T-helper 2 cell treated with Interferon-gamma antibody and Interleukin-4, amounts not matched to agents 5 μg/mL and 100 μg/mL, for 36 hours (primary cell): Measurements from ENCODE around the gene RABGAP1L.
"Not testable (repeated sequence)": the region's sequence is repeated elsewhere in the genome, so short reads cannot be mapped to it uniquely, and the experiment has no call there.

Experiments
- DNase-seq: peaks from one replicate; pipeline ENCODE4 v3.0.0; 2021; ENCODE audit warnings: low spot score
- H3K27ac Mint-ChIP-seq: one replicate; pipeline ENCODE4 v1.8.0; 2021; ENCODE audit warnings: mild to moderate bottlenecking, mixed read lengths
- H3K27me3 Mint-ChIP-seq: one replicate; pipeline ENCODE4 v1.8.0; 2021; ENCODE audit warnings: low read depth, mixed read lengths
- H3K36me3 Mint-ChIP-seq: one replicate; pipeline ENCODE4 v1.8.0; 2021; ENCODE audit warnings: low read depth, mixed read lengths
- H3K4me1 Mint-ChIP-seq: one replicate; pipeline ENCODE4 v1.8.0; 2021; ENCODE audit warnings: low read depth, mixed read lengths
- H3K4me3 Mint-ChIP-seq: one replicate; pipeline ENCODE4 v1.8.0; 2022; ENCODE audit warnings: mild to moderate bottlenecking, moderate library complexity, mixed read lengths
- H3K9me3 Mint-ChIP-seq: one replicate; pipeline ENCODE4 v1.8.0; 2021; ENCODE audit warnings: mixed read lengths

Gene RABGAP1L

DNA sequence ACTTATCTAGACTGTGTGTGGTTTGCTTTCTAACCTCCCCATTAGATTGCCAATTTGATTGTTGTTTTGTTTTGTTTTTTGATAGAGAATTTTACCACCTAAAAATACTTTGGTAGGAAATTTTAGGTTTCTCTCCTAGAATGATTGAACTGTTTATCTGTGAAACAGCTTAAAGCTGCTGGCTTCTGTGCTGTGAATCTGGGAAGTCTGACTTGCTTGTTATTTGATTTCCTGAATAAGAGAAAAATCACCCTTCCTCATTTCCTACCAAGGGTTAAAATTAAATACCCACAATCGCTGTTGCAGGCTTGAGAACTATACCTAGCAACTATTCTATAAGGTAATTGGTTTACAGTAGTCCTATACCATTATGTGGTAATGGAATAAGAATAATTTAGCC is 641.6 kb downstream of the RABGAP1L start:
- Mint-ChIP-seq H3K4me1 (peaks cover 7% of the 10 kb centered on the region), H3K27ac (no peak overlapping the region), H3K9me3 (no peaks in the 10 kb centered on the region), H3K27me3 (no peaks in the 10 kb centered on the region), H3K4me3 (no peak overlapping the region), H3K36me3 (no peaks in the 10 kb centered on the region)
- no peak for DNase-seq

DNA sequence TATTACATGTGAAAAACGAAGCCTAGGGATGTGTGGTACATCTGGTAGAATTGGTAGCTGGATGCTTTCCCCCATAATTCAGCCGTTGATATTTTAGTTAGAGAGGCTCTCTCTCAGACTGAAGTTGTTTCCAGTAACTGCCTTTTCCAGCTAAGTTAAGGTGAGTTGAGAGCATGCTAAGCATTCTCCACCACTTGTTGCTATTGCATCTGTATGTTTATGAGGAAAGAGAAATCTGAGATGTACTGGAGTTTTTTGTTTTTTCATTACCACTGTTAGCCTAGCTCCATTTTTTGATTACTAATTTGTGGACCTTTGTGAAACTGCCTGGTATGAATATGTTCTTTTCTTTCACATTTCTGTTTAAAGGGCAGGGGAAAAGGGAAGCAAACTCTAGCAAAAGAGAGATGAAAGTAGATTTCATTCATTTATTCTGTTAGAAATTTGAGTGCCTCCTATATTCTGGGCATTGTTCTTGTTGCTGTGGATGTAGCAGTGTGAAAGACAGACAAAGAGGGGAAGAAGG is 650.5 kb downstream of the RABGAP1L start:
- no peak overlapping the region for H3K27ac Mint-ChIP-seq
- H3K36me3 Mint-ChIP-seq, result peaks cover 5% of the 10 kb centered on the region
- DNase-seq, result no peak
- H3K27me3 Mint-ChIP-seq, result no peaks in the 10 kb centered on the region
- no peaks in the 10 kb centered on the region for H3K9me3 Mint-ChIP-seq
- H3K4me1 Mint-ChIP-seq, result peaks cover 7% of the 10 kb centered on the region
- H3K4me3 Mint-ChIP-seq, result no peak overlapping the region

DNA sequence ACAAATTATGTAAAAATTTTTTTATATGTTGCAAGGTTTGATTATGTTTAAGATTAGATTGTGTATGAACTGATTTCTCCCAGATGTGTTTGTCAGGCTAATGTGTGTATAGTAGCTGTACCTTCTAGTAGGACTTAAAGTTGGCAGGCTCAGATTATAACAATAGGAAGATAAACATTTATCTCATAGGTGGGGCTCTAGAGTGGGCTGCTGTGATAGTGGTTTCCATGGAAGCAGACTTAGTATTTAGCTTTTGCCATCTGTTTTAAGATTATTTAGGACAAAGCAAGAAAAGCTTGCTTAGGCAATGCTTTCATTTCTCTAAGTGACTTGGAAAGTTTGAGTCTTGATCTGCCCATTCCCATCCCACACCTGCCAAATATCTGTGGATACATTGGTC is 652.7 kb downstream of the RABGAP1L start:
- peaks cover 8% of the 10 kb centered on the region for H3K36me3 Mint-ChIP-seq
- H3K4me1 Mint-ChIP-seq, result peaks cover 12% of the 10 kb centered on the region
- H3K27me3 Mint-ChIP-seq, result no peaks in the 10 kb centered on the region
- H3K27ac Mint-ChIP-seq, result no peak overlapping the region
- no peak for DNase-seq
- no peak overlapping the region for H3K4me3 Mint-ChIP-seq
- H3K9me3 Mint-ChIP-seq, result no peaks in the 10 kb centered on the region

DNA sequence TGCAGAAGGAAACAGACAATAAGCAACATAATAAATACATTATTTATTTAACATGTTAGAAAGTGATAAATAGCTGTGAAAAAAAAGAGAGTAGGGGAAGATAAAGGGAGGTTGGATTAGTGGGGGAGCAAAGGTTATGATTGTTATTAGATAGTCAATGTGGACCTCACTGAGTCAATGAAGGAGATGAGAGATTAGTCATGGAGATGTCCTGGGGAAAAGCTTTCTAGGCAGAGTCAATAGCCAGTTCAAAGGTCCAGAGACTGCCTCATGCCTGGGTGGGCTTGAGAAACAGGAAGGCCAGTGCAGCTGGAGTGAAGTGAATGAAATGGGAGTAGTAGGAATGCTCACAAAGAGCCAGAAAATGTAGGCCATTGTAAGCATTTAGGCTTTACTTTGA is 653.3 kb downstream of the RABGAP1L start:
- Mint-ChIP-seq H3K4me1 (peaks cover 16% of the 10 kb centered on the region), H3K27ac (no peak overlapping the region), H3K4me3 (no peak overlapping the region), H3K36me3 (peaks cover 8% of the 10 kb centered on the region), H3K9me3 (no peaks in the 10 kb centered on the region), H3K27me3 (no peaks in the 10 kb centered on the region)
- no peak for DNase-seq

DNA sequence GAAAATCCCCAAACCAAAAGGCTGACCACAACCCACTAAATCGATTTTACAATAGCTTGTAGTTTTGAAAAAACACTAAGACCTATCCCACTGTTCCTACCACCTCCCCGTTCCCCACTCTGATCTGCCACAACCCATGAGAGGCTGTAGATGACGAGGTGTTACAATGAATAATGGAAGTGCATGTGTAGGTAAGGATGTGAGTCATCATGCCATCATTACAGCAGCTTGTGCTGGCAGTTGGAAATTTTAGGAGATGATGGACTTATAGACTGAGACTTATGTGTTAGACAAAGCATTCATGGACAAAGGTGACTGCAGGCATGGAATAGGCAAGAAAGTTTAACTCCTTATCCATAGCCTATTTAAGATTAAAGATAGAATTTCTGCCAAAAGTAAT is 655.7 kb downstream of the RABGAP1L start:
- Mint-ChIP-seq H3K4me1 (peaks cover 17% of the 10 kb centered on the region), H3K9me3 (no peaks in the 10 kb centered on the region), H3K36me3 (peaks cover 8% of the 10 kb centered on the region), H3K4me3 (no peak overlapping the region), H3K27me3 (no peaks in the 10 kb centered on the region), H3K27ac (no peak overlapping the region)
- DNase-seq, result peak; percentile 23

DNA sequence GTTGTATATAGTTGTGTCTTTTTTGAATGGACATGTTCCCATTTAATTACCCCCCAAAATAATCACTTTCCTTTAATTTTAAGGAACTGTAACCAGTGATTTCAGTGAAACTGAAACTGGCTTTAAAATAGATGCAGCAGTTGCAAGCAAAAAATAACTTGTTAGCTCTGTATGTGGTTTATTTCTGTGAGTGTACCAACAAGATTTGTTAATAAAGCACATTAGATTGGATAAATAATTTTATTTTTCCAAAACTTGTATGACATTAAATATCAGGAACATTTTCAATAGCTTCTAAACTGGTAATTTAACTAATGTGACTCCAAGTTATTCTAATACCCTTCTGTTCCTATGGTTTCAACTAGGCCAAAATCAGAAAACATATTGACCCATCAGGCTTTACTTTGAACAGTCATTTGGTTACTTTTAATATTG is 656.2 kb downstream of the RABGAP1L start:
- peaks cover 8% of the 10 kb centered on the region for H3K36me3 Mint-ChIP-seq
- H3K27ac Mint-ChIP-seq, result no peak overlapping the region
- no peaks in the 10 kb centered on the region for H3K27me3 Mint-ChIP-seq
- peaks cover 15% of the 10 kb centered on the region for H3K4me1 Mint-ChIP-seq
- DNase-seq, result no peak
- no peak overlapping the region for H3K4me3 Mint-ChIP-seq
- no peaks in the 10 kb centered on the region for H3K9me3 Mint-ChIP-seq

DNA sequence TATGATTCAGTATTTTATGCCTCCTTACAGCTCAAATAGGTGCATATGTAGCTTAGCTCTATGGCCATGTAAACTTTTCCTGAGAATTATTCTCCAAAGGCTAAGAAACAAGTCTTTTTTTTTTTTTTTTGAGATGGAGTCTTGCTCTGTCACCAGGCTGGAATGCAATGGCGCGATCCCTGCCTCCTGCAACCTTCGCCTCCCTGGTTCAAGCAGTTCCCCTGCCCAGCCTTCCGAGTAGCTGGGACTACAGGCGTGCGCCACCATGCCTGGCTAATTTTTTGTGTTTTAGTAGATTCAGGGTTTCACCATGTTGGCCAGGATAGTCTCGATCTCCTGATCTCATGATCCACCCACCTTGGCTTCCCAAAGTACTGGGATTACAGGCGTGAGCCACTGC is 657.3 kb downstream of the RABGAP1L start:
- H3K4me3 Mint-ChIP-seq, H3K36me3 Mint-ChIP-seq: not testable (repeated sequence)

DNA sequence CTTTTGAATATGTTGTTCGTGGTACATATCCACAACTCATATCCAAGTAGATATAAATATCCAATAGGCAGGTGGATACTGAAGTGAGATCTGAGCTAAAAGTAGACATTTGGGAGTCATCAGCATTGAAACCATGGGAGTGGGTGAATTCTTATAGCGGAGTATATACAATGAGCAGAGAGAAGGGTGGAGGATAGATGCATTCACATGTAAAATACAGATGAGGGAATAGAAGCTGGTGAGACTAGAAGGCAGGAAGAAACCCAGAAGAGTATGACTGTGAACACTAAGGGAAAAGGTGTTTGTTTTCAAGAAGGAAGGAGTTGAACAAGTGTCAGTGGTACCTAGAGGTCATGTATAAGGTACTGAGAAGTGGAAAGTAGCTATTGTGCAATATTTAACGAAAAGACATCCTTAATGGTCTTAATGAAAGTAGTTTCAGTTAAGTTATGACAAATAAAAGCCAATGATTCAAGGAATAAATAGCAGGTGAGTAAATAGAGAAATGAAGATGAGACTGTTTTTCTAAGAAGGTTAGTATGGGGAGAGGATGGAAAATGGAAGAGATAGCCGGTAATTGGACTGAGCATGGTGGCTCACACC is 658.8 kb downstream of the RABGAP1L start:
- H3K36me3 Mint-ChIP-seq, result peaks cover 4% of the 10 kb centered on the region
- H3K9me3 Mint-ChIP-seq, result no peaks in the 10 kb centered on the region
- H3K4me1 Mint-ChIP-seq, result peaks cover 15% of the 10 kb centered on the region
- H3K4me3 Mint-ChIP-seq, result no peak overlapping the region
- no peak for DNase-seq
- H3K27me3 Mint-ChIP-seq, result no peaks in the 10 kb centered on the region
- H3K27ac Mint-ChIP-seq, result no peak overlapping the region

More for the DNA sequence above, 657.3 kb downstream of the RABGAP1L start:
- H3K9me3 Mint-ChIP-seq, DNase-seq, H3K27ac Mint-ChIP-seq, H3K27me3 Mint-ChIP-seq: not testable (repeated sequence)
- peaks cover 15% of the 10 kb centered on the region for H3K4me1 Mint-ChIP-seq

DNA sequence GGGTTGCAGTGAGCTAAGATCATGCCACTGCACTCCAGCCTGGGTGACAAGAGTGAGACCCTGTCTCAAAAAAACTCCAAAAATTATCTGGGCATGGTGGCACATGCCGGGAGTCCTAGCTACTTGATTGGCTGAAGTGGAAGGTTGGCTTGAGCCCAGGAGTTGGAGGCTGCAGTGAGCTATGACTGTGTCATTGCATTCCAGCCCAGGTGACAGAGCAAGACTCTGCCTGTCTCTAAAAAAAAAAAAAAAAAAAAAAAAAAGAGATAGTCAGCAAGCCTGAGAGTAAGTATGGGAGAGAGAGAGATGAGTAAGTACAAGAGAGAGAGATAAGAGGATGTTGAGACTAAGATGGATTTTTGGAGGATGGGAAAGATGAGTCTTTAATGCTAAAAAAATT is 659.6 kb downstream of the RABGAP1L start:
- H3K9me3 Mint-ChIP-seq, result no peaks in the 10 kb centered on the region
- peaks cover 15% of the 10 kb centered on the region for H3K4me1 Mint-ChIP-seq
- no peak overlapping the region for H3K4me3 Mint-ChIP-seq
- no peak overlapping the region for H3K27ac Mint-ChIP-seq
- DNase-seq, result no peak
- peaks cover 3% of the 10 kb centered on the region for H3K36me3 Mint-ChIP-seq
- H3K27me3 Mint-ChIP-seq, result no peaks in the 10 kb centered on the region

DNA sequence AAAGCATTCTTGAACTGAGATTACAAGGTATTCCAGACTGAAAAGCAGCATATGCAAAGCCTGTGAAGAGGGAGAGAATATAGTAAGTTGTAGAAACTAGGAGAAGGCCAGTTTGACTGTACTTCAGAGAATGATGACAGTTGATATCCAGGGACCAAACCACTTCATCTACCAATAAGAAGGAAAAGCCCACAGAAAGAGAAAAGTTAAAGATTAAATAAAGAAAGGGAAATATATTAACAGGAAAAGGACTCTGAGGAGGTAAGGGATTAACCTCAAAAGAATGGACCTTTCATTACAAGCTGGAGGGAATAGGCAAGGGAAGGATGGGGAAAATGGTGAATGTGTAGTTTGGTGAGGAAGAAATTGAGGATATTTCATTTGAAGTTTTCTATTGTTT is 660.3 kb downstream of the RABGAP1L start:
- Mint-ChIP-seq H3K4me3 (no peak overlapping the region), H3K4me1 (peaks cover 14% of the 10 kb centered on the region), H3K27ac (no peak overlapping the region), H3K36me3 (peaks cover 3% of the 10 kb centered on the region), H3K27me3 (no peaks in the 10 kb centered on the region), H3K9me3 (no peaks in the 10 kb centered on the region)
- no peak for DNase-seq

DNA sequence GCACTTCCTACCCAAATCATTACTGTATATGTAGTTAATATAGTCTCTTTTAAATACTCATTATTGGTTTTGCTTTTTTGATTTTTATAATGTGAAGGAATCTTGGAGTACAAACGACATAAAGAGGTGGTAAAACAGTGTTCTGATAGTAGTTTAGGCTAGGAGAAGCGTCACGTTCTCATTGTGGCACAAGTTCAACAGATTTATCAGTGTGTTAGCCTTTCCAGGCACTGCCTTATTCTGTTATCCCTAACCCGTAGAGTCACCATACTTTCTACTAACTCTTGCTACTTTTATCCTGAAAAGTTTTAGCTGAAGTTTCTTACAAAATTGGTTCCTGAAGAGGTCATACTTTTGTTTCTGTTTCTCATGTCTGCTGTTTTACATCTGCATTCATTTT is 665.8 kb downstream of the RABGAP1L start:
- Mint-ChIP-seq H3K4me3 (no peak overlapping the region), H3K9me3 (no peaks in the 10 kb centered on the region), H3K4me1 (peaks cover 2% of the 10 kb centered on the region), H3K27me3 (no peaks in the 10 kb centered on the region), H3K27ac (no peak overlapping the region), H3K36me3 (no peaks in the 10 kb centered on the region)
- no peak for DNase-seq

DNA sequence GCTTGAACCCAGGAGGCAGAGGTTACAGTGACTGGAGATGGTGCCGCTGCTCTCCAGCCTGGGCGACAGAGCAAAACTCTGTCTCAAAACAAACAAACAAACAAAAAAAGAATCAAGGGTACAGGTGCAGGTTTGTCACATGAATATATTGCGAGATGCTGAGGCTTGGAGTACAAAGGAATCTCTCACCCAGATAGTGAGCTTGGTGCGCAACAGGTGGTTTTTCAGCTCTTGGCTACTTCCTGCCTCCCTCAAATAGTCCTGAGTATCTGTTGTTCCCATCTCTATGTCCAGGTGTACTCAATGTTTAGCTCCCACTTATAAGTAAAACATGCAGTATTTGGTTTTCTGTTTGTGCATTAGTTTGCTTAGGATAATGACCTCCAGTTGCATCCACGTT is 666.5 kb downstream of the RABGAP1L start:
- Mint-ChIP-seq H3K9me3 (no peaks in the 10 kb centered on the region), H3K27ac (no peak overlapping the region), H3K4me1 (peaks cover 2% of the 10 kb centered on the region), H3K4me3 (no peak overlapping the region), H3K27me3 (no peaks in the 10 kb centered on the region), H3K36me3 (no peaks in the 10 kb centered on the region)
- no peak for DNase-seq

DNA sequence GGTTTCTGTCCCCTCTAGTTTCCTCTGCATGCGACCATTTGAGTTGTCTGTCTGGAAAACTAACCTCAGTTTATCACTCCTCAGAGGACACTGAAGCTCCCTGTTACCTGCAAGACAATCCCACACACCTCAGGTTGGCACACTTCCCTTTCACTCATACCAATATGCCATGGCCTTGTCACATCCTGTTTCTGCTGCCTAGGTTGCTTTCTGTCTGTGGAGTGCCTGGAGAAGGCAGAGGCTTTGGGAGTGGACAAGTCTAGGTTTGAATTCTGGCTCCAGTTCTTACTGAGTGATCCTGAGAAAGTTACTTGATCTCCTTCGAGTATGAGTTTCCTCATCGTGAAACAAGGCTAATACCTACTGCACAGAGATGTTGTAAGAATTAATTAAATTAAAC is 668.9 kb downstream of the RABGAP1L start:
- H3K4me3 Mint-ChIP-seq, result no peak overlapping the region
- no peak for DNase-seq
- H3K27ac Mint-ChIP-seq, result no peak overlapping the region
- no peaks in the 10 kb centered on the region for H3K36me3 Mint-ChIP-seq
- peaks cover 2% of the 10 kb centered on the region for H3K4me1 Mint-ChIP-seq
- no peaks in the 10 kb centered on the region for H3K9me3 Mint-ChIP-seq
- no peaks in the 10 kb centered on the region for H3K27me3 Mint-ChIP-seq

DNA sequence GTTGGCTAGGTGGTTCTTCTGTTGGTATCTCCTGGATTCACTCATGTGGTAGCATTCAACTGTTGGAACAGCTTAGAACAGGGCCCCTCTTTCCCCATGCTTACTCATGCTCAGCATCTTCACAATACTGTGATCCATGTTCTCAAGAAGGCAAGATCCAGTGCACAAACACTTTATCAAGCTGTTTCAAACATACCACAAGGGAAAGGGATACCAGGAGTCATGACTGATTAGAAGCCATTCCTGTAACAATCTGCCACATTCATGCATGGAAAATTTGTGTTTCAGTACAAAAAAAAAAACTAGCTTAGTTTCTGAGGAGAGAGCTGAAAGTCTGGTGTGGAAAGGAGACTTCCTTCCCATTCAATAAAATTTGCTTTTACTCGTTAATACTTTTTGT is 670.7 kb downstream of the RABGAP1L start:
- no peaks in the 10 kb centered on the region for H3K9me3 Mint-ChIP-seq

DNA sequence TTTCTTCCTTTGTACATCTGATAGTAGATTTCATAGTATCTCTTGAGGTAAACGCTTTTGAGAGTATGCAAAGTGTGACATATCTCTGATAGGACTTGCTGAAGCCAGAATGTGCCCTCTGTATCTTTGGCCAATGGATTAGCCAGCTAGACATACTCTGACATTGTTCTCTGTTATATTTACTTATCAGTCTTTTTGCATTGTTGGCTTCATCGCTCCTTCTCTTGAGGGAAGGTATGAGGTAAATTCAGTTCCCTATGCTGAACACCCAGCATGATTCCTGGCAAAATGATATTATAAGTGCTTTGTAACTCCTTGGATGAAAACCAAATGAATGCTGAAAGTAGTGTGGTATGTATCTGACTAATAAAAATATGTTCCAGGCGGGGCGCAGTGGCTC is 677.2 kb downstream of the RABGAP1L start:
- H3K27me3 Mint-ChIP-seq, result no peaks in the 10 kb centered on the region
- no peak for DNase-seq
- H3K4me3 Mint-ChIP-seq, result no peak overlapping the region
- no peaks in the 10 kb centered on the region for H3K36me3 Mint-ChIP-seq
- H3K9me3 Mint-ChIP-seq, result no peaks in the 10 kb centered on the region
- H3K27ac Mint-ChIP-seq, result no peak overlapping the region
- H3K4me1 Mint-ChIP-seq, result peaks cover 2% of the 10 kb centered on the region

More for the DNA sequence above, 670.7 kb downstream of the RABGAP1L start:
- no peak overlapping the region for H3K27ac Mint-ChIP-seq
- no peak overlapping the region for H3K4me3 Mint-ChIP-seq
- no peaks in the 10 kb centered on the region for H3K36me3 Mint-ChIP-seq
- H3K4me1 Mint-ChIP-seq, result peaks cover 2% of the 10 kb centered on the region
- no peaks in the 10 kb centered on the region for H3K27me3 Mint-ChIP-seq
- DNase-seq, result no peak
